ENCODE measurements around the gene KLHDC9. TPM values are rescaled to one million over a fixed set of nuclear protein-coding genes. Genes with fewer than 3 reads are reported as not detected.

Gene KLHDC9
- total and polyA plus RNA-seq, 9 of the 15 experiments (the other 6 are each of a cell fraction or from before 2014, with no cell fraction given): not detected

- TF ChIP-seq MNT (conservative IDR thresholded peaks at IDR 0.05) (0 out of 4 replicates have a peak, but pooled peaks of 1 of the 2 experiments have one; percentile 1), NEUROD1 (IDR thresholded peaks at IDR 0.05; ENCODE audit: borderline replicate concordance, low read depth, low read length, partially characterized antibody) (peak; percentile 20), RUNX1 (IDR thresholded peaks at IDR 0.05; ENCODE audit: low read depth) (no peak), ZFX (CRISPR knock-in tag; IDR thresholded peaks at IDR 0.05) (peak; percentile 28), YY1 (IDR thresholded peaks at IDR 0.05; ENCODE audit: borderline replicate concordance in 1 of 3, control insufficient read depth in 1 of 3, extremely low read depth in 1 of 3, insufficient read depth in 3 of 3, insufficient read length in 1 of 3, insufficient replicate concordance in 2 of 3, low read depth in 1 of 3, low read length in 2 of 3) (peak in 1 of 3 experiments; percentile 23), GABPB1 (CRISPR knock-in tag; IDR thresholded peaks at IDR 0.05) (peak; percentile 47; the same call in 1 of the 2 replicates), DDX20 (tag; IDR thresholded peaks at IDR 0.05; ENCODE audit: low read depth) (no peak), E2F1 (CRISPR knock-in tag; IDR thresholded peaks at IDR 0.05) (peak; percentile 40; the same call in 1 of the 2 replicates), JUN (IDR thresholded peaks at IDR 0.05; ENCODE audit: borderline replicate concordance, low read depth, low read length) (no peak), JUN (CRISPR knock-in tag; IDR thresholded peaks at IDR 0.05; ENCODE audit: borderline replicate concordance) (no peak), TBL1XR1 (IDR thresholded peaks at IDR 0.05; ENCODE audit: low read length in 2 of 2) (0 out of 4 replicates have a peak, but pooled peaks of 1 of the 2 experiments have one; percentile 59), GABPA (tag; conservative IDR thresholded peaks at IDR 0.05; ENCODE audit: low read depth) (0 out of 2 replicates have a peak, but pooled peaks have one; percentile 18), CREB1 (IDR thresholded peaks at IDR 0.05) (peak; percentile 62), CREB1 (CRISPR knock-in tag; IDR thresholded peaks at IDR 0.05) (peak; percentile 57; the same call in 1 of the 2 replicates), RAD51 (IDR thresholded peaks at IDR 0.05; ENCODE audit: borderline replicate concordance, low read depth) (0 out of 2 replicates have a peak, but pooled peaks have one; percentile 26), RAD21 (CRISPR knock-in tag; conservative IDR thresholded peaks at IDR 0.05 in 1 of 2, IDR thresholded peaks at IDR 0.05 in 1 of 2) (peak in 1 of 2 experiments; percentile 36; a peak in 2 of 4 replicates), ATF1 (CRISPR knock-in tag; IDR thresholded peaks at IDR 0.05) (no peak), ATF1 (tag; IDR thresholded peaks at IDR 0.05) (peak; percentile 90), EGR1 (conservative IDR thresholded peaks at IDR 0.05) (no peak), TRIM24 (IDR thresholded peaks at IDR 0.05) (no peak), CREM (IDR thresholded peaks at IDR 0.05; ENCODE audit: low read depth) (peak; percentile 92), CBX1 (IDR thresholded peaks at IDR 0.05; ENCODE audit: low read depth) (no peak), NFIC (IDR thresholded peaks at IDR 0.05) (peak; percentile 87), PML (IDR thresholded peaks at IDR 0.05; ENCODE audit: low read length) (0 out of 2 replicates have a peak, but pooled peaks have one; percentile 14), TEAD1 (CRISPR knock-in tag; IDR thresholded peaks at IDR 0.05) (peak in 1 of 2 experiments; percentile 76; a peak in 2 of 4 replicates), MAX (CRISPR knock-in tag; IDR thresholded peaks at IDR 0.05) (peak; percentile 66)
Measured at GRCh38 chr1:161119092-161119903, 21.1 kb downstream of the KLHDC9 start (continued).

Data from K562 (cell line).